ENCODE measurements around the gene CHRNB4.
"Not testable (repeated sequence)": the region's sequence is repeated elsewhere in the genome, so short reads cannot be mapped to it uniquely, and the experiment has no call there.

CHRNB4 gene

DNA sequence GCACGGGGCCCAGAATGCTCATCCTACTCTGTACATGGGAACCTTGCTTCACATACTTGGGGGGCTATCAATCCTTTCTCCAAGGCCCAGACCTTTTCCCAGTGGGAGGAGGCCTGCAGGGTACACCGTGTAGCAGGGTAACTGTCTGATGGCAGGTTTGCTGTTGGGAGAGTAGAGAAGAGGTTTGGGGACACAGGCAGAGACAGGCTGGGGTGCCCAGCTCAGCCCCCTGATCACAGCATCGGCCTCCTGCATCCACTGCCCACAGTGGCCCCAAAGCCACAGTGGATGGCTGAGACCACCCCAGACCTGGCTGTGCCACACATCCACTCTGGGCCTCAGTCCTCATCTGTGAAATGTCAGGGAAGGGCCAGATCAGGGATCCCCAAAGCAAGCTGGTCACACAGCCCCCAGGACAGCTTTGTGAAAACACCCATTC is 25.8 kb downstream of the CHRNB4 start:
- DNase-seq (ENCODE audit: insufficient read length, low spot score): no peak
- TF ChIP-seq, protein P1, sequence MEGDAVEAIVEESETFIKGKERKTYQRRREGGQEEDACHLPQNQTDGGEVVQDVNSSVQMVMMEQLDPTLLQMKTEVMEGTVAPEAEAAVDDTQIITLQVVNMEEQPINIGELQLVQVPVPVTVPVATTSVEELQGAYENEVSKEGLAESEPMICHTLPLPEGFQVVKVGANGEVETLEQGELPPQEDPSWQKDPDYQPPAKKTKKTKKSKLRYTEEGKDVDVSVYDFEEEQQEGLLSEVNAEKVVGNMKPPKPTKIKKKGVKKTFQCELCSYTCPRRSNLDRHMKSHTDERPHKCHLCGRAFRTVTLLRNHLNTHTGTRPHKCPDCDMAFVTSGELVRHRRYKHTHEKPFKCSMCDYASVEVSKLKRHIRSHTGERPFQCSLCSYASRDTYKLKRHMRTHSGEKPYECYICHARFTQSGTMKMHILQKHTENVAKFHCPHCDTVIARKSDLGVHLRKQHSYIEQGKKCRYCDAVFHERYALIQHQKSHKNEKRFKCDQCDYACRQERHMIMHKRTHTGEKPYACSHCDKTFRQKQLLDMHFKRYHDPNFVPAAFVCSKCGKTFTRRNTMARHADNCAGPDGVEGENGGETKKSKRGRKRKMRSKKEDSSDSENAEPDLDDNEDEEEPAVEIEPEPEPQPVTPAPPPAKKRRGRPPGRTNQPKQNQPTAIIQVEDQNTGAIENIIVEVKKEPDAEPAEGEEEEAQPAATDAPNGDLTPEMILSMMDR (IDR thresholded peaks at IDR 0.05; ENCODE audit: insufficient read depth, missing control alignments): no peak
- no peak for FAIRE-seq

DNA sequence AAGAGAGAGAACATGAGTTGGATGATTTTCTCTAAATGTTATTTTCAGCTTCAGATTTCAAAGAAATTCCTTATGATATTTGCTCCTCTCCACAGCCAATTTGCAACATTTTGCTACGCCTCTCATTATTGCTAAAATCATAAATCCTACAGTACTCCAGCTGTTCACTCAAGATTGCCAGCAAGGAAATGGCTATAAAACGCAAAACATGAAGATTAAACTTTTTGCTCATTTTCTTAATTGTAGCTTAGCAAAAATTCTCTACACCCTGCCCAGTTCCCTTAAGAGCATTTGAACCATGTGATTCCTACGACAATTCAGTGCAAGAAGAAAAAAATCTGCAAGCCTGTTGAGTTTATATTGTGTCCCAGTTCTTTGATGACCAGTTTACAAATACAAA is 27.0 kb downstream of the CHRNB4 start:
- DNase-seq (ENCODE audit: insufficient read length, low spot score): no peak
- FAIRE-seq: no peak
- TF ChIP-seq, protein P1 (IDR thresholded peaks at IDR 0.05; ENCODE audit: insufficient read depth, missing control alignments): no peak

DNA sequence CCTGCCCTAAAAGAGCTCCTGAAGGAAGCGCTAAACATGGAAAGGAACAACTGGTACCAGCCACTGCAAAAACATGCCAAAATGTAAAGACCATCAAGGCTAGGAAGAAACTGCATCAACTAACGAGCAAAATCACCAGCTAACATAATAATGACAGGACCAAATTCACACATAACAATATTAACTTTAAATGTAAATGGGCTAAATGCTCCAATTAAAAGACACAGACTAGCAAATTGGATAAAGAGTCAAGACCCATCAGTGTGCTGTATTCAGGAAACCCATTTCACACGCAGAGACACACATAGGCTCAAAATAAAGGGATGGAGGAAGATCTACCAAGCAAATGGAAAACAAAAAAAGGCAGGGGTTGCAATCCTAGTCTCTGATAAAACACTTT is 31.5 kb downstream of the CHRNB4 start:
- FAIRE-seq; DNase-seq (ENCODE audit: insufficient read length, low spot score): not testable (repeated sequence)

DNA sequence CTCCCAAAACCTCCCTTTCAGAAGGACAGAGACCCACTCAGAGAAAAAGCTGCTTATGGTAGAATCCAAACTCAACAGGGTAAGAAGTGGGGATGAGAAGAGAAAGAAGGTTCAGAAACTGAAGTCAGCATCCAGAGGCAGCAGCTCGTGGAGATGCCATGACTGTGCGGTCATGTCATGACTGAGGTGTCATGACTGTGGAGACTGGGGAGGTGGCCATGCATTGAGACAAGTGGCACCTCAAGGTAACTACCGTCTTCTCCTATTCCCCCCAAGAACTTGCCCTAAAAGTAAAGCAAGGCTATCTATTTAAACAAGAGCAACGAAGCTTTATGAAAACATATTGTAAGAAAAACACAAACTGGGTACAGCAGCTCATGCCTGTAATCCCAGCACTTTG is 35.3 kb downstream of the CHRNB4 start:
- no peak for DNase-seq (ENCODE audit: insufficient read length, low spot score)
- FAIRE-seq: no peak
- TF ChIP-seq, protein P1 (IDR thresholded peaks at IDR 0.05; ENCODE audit: insufficient read depth, missing control alignments): no peak

DNA sequence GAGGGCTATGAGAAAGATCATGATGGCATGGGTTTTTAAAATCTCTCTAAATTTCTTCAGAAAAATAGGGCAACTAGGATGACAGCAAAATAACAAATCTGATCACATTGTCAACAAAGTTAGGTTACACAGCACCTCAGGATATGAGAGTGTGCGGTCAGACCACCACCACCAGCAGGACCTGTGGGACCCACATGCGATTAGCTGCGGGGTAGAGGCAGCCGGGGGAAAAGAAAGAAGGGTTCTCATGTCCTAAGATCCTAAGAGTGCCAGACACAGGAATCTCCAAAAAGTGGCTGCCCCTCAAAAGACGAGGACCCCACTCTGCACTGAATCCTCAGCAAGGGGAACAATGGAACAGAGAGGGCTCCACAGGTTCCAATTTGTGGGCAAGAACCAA is 35.8 kb downstream of the CHRNB4 start:
- no peak for FAIRE-seq
- TF ChIP-seq, protein P1 (IDR thresholded peaks at IDR 0.05; ENCODE audit: insufficient read depth, missing control alignments): no peak

DNA sequence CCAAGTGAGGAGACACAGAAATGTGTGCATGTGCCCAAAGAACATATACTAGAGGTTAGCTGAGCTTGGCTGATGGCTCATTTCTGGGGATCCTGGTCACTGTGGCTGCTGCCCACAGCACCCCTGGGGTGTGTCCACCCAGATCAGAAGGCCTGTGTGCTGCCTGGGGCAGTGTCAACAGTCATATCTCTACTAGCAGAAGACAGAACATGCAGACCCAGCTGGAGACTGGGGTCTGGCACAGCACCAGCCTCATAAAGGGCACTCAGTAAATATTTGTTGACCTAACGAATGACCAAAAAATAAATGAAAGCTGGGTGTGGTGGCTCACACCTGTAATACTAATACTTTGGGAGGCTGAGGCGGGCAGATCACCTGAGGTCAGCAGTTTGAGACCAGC is 36.6 kb downstream of the CHRNB4 start:
- TF ChIP-seq, protein P1 (IDR thresholded peaks at IDR 0.05; ENCODE audit: insufficient read depth, missing control alignments): no peak
- FAIRE-seq (no peak), DNase-seq (ENCODE audit: insufficient read length, low spot score) (no peak)

More for the DNA sequence above, 35.8 kb downstream of the CHRNB4 start:
- no peak for DNase-seq (ENCODE audit: insufficient read length, low spot score)

DNA sequence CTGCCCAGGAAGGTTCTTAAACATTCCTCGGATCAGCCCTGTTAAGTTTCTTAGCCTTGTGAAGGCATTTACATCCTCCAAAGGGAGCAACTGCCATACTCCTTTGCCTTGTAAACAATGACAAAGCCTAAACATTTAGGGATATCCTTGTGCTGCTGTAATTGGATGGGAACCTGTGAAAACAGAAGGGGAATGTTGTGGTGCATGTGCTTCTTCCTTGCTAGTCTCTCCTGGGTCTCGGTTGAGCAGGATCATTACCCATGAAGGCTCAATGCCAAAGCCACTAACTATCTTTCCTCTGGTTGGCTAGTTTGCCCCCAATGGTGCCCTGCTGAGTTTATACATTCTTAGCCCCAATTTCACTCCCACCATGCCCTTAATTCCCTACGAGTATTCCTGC is 37.5 kb downstream of the CHRNB4 start:
- FAIRE-seq: no peak
- DNase-seq (ENCODE audit: insufficient read length, low spot score): no peak
- TF ChIP-seq, protein P1 (IDR thresholded peaks at IDR 0.05; ENCODE audit: insufficient read depth, missing control alignments): no peak

DNA sequence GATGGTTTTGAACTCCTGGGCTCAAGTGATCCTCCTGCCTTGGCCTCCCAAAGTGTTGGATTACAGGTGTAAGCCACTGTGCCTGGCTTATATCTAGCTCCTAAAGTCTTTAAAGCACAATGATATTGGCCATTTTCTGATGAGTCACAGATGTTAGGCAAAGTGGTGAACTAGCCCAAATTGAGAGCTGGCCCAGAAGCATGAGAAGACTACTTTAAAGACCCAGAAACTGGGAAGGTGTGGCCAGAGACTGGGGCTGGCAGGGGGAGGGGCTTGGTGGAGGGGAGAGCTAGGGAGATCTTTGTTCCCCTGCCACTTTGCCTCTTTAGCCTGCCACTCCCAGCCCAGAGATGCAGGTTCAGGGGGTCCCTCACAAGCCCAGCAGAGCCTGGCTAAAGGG is 41.8 kb downstream of the CHRNB4 start:
- TF ChIP-seq, protein P1 (IDR thresholded peaks at IDR 0.05; ENCODE audit: insufficient read depth, missing control alignments): no peak
- DNase-seq (ENCODE audit: insufficient read length, low spot score) (no peak), FAIRE-seq (no peak)
